NCI-H748 (cell line): ENCODE measurements around the gene GOSR1.
"Not testable (repeated sequence)": the region's sequence is repeated elsewhere in the genome, so short reads cannot be mapped to it uniquely, and the experiment has no call there.

Experiments used
- DNase-seq: peaks from one replicate; lab custom pipeline; 2025; ENCODE audit not compliant: unreplicated experiment; lab: John Stamatoyannopoulos, UW

Gene GOSR1

DNA sequence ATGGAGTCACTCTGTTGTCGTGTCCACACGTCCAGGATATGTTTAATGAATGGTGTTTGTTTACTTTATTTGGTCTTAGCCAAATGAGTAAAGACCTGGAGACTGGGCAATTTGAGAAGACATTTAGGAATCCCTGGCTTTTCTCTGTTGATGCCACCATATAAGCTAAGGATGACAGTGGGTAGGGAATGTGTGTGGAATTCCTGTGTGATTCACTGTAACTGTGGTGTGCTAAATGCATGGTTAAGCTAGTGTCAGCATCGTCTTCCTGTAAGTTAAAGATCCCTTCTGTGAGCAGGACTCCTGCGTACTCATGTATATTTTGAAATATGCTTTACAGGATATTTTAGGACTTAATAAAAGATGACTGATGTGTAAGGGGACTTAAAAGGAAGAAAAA lies 26.4 kb downstream of the GOSR1 start:
- DNase-seq, result no peak

DNA sequence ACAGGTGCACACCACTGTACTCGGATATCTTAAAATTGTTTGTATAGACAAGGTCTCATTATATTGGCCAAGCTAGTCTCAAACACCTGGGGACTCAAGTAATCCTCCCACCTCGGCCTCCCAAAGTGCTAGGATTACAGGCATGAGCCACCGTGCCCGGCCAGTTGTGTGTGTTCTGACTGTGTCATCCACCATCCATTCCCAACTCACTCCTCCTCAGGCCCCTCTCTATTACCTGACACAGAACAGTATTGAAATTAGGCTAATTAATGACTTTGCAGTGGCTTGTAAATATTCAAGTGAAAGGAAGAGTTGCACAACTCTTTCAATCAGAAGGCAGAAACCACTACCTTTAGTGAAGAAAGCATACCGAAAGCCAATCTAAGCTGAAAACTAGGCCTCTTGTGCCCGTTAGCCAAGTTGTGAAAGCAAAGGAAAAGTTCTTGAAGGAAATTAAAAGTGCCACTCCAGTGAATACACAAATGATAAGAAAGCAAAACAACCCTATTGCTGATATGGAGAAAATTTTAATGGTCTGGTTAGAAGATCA lies 28.7 kb downstream of the GOSR1 start:
- DNase-seq, result no peak

DNA sequence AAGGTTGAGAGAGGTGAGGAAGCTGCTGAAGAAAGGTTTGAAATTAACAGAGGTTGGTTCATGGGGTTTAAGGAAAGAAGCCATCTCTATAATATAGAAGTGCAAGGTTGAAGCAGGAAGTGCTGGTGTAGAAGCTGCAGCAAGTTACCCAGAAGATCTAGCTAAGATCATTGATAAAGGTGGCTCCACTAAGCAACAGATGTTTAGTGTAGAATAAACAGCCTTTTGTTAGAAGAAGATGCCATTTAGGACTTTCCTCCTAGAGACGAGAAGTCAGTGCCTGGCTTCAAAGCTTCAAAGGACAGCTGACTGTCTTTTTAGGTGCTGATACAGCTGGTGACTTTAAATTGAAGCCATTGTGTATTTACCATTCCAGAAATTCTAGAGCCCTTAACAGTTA lies 29.3 kb downstream of the GOSR1 start:
- DNase-seq, result no peak

DNA sequence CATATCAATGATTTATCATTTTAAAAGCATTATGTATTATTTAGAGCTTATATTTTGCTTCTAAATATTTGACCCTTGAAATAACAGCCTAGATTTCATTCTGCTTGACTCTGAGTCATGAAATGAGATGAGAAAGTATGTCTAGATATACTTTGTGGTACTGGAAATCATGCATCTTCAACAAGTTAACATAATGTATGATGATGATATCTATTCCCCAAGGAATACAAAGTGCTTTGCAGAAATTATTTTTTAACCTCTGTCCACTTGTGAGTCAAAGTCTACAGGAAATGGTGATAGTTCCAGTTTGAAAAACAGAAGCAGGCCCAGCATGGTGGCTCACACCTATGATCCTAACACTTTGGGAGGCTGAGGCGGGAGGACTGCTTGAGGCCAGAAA lies 36.1 kb downstream of the GOSR1 start:
- DNase-seq, result no peak

DNA sequence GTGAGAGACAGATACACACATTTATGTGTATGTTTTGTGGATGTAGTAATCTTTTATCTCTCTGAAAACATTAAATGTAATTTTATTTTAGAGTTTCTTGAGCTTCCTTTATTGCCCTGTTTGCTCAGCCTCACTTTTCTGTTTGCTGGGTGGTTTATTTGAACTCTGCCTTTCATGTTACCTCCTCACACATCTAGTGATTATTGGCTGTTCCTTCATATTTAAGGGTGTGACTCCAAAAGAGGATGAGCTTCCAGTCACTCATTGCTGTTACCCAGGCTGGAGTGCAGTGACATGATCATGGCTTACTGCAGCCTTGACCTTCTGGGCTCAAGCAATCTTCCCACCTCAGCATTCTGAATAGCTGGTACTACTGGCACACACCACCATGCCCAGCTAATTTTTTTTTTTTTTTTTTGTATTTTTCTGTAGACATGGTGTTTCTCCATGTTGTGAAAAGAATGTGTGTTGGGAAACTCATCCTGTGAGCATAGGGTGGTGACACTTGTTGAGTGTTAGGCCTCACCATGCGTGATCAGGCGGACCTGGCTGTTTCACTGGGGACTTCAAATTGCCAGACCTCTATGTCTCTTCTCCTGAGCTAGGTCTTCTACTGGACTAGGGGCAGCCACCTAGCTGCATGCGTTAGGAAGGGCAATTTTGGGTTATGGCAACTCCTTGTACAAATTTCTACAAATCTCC lies 37.8 kb downstream of the GOSR1 start:
- no peak for DNase-seq

DNA sequence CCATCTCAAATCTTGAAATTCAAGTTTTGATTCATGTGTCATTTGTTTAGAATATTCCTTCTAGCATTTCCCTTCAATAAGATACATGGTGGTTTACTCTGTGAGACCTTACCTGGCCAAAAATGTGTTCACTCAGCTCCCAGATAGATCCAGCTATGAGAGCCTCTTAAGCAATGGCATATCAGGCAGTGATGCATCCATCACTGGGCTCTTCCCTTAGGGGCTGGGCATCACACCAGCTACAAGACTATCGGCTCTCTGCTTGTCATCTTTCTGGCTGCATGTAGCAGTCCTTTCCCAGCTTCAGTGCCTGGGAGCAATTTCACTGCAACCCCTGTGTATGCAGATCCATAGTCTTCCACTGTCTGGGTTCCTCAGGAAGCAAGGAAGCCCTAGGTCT lies 40.6 kb downstream of the GOSR1 start:
- no peak for DNase-seq

DNA sequence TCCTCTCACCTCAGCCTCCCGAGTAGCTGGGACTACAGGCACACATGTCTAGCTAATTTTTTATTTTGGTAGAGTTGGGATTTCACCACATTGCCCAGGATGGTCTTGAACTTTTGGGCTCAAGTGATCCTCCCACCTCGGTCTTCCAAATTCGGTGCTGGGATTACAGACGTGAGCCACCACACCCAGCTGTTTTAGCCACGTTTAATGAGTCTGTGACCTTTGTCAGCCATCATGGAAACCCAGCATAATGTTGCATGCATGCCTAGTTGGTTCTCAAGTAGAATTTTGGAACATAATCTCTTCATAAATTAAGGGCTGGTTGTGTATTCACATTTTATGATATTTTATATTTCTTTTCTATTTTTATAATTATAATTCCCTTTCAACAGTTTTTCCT lies 42.0 kb downstream of the GOSR1 start:
- no peak for DNase-seq

DNA sequence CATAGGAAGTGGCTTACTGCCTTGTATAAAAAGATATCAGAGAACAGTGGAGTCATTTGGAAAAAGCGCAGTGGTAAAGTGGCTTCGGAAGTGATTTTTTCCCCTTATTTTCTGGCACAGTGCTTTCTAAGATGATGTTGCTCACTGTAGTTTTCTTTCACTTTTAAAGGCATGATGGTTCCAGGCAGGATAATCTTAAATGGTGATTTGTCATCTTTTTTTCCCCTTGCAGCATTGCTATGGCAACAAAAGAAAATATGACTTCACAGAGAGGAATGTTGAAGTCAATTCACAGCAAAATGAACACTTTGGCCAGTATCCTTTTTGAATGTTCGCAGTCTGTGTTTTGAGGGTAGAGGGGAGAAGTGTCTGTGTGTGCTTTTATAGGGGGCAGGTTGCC lies 42.5 kb downstream of the GOSR1 start:
- DNase-seq, result no peak

DNA sequence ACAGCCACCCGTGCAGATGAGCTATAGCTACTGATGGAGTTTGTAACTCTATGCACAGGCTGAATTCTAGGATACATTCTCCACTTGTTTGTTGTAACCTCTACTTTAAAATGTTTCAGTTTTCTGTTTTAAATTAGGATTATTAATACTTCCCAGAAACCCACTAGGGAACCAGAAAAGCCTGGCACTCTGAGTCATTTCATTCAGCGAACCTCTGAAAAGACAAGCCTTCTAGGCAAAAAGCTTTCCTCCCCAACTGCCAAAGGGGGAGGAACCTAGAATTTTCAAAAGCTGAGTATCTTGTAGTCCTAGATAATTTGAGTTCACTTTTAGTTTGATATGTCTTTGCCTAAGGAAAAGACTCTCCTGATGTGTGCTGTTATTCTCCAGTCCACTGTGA lies 43.2 kb downstream of the GOSR1 start:
- DNase-seq, result no peak

DNA sequence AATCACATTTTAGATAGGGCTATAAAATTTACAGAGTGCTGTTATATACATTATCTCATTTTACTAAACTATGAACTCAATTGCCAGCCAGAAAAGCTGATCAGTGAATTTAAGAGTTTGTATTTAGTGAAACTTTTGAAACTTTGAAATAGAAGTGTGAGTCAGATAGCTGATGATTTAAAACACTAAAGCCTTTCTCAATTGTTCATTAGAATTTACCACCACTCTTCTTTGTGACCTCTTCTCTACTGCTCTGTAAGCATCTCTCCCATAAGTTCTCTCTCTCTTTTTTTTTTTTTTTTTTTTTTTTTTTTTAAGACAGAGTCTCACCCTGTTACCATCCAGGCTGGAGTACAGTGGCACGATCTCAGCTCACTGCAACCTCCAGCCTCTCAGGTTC lies 43.7 kb downstream of the GOSR1 start:
- no peak for DNase-seq

DNA sequence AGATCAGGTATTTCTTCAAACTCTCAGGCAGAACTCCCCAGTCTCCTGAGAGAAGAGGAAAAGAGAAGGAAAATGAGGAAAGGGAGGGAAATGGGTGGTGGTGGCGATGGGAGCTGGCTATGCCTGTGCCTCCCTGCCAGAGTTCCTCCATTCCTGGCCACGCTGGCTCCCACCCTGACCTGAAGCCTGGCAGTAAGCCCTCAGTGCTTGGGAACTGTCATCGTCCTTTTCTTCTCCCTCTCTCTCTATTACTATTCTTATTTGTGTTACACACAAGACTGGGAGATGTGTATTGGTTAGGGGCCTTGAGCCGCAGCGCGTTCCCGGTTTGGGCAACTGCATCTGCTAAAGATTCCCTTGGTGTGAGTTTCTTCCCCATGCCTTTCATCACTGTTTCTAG lies 44.6 kb downstream of the GOSR1 start:
- DNase-seq, result no peak

DNA sequence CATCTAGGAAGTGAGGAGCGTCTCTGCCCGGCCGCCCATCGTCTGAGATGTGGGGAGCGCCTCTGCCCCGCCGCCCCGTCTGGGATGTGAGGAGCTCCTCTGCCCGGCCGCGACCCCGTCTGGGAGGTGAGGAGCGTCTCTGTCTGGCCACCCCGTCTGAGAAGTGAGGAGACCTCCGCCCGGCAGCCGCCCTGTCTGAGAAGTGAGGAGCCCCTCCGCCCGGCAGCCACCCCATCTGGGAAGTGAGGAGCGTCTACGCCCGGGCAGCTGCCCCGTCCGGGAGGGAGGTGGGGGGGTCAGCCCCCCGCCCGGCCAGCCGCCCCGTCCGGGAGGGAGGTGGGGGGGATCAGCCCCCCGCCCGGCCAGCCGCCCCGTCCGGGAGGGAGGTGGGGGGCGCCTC lies 46.0 kb downstream of the GOSR1 start:
- not testable (repeated sequence) for DNase-seq

DNA sequence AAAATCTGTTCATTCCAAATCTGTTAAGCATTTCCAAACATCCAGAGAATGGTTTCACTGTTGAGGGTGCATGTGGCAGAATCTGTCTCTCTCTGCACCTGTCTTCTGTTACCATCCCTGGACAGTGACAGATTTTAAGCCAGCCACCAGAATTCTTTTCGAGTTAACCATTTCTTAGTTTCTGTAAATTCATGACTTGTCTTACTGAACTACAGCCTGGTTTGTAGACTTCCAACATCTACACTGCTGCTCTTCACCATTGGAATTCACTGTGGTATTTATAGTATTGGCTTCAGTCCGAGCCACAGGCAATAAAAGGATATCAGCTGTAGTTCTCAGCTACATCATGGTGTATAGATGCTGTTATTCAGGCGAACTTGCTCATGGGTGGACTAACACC lies 47.6 kb downstream of the GOSR1 start:
- no peak for DNase-seq

DNA sequence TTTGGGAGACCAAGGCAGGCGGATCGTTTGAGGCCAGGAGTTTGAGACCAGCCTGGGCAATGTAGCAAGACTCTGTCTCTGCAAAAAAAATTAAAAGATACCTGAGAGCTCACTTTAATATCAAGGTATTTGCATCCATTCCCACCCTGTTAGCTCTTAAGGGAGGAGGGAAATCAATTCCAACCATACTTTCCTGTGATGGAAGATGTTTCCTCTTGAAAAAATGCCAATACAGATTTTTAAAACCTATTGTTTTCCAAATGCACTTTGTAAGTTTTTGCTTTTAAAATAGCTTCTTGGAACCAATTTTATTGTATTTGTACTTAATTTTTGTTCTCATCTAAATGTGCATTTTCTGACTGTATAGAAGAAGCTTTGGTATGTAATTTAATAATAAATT lies 49.2 kb downstream of the GOSR1 start:
- no peak for DNase-seq

DNA sequence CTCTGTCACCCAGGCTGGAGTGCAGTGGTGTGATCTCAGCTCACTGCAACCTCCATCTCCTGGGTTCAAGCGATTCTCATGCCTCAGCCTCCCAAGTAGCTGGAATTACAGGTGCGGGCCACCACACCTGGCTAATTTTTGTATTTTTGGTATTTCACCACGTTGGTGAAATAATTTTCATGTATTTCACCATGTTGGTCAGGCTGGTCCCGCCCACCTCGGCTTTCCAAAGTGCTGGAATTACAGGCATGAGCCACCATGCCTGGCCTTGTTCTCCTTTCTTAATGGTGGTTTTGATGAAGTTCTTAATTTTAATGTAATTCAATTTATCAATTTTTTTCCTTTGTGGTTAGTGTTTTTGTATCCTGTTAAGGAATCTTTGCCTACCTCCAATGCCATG lies 51.5 kb downstream of the GOSR1 start:
- not testable (repeated sequence) for DNase-seq

DNA sequence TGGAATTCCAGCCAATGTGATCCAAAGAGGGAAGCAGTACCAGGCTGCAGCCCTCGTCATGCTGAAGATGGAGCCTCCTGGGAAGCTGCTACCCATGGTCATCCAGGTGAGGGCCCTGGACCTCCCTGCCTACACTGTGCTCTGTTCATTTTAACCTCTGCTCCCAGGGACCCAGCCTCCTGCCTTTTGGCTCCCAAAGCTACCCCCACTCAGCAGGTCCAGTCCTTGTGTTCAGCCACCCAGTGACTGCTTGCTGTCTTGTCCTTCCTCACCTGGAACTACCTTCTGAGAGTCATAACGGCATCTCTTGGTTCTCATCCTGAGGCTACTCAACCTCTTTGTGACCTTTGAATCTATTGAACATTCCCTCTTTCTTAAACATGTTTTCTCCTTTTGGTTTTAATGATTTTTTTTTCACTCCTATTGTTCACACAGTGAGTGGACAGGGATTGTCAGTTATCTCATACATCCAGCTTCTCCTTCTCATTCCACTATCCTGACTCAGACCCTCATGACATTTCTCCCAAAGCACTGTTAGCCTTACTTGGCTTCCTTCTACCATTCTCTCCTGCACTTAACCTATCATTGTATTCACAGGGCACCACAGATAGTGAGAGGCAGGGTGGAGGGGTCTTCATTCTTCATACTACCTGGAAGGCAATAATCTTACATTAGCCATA lies 53.3 kb downstream of the GOSR1 start:
- no peak for DNase-seq

DNA sequence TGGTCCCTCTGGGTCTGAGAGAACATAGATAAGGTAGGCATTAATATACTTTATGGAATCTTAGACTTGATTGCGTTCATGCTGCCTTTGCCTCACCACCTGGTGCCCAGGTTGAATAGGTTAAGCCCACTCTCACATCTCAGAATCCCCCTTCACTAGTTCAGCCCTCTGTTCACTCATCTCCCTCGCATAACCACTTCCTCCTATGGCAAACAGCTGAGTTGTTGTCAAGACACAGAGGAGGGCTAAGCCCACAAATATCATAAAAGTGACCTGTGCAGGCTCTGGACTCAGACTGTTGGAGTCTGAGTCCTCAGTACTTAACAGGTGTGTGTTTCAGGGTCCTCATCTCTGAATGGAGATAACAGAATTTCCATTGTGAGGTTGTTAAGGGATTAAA lies 55.7 kb downstream of the GOSR1 start:
- DNase-seq, result no peak

DNA sequence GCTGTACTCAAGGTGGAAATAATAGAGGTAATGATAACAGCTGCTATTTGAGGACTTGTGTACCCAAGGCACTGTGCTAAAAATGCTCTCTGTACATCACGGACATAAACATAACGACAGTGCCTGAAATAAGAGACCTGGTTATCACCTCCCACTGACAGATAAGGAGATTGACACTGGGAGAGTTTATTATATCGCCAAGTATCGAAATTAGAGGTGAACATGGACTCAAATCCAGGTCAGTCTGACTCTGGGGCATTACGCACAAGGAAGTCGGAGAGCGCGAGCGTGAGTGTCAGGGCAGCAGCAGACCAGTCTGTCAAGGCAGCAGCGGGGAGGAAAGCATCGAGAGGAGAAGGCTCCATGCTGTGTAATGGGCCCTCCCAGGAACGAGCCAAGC lies 57.1 kb downstream of the GOSR1 start:
- peak; percentile 21 for DNase-seq

DNA sequence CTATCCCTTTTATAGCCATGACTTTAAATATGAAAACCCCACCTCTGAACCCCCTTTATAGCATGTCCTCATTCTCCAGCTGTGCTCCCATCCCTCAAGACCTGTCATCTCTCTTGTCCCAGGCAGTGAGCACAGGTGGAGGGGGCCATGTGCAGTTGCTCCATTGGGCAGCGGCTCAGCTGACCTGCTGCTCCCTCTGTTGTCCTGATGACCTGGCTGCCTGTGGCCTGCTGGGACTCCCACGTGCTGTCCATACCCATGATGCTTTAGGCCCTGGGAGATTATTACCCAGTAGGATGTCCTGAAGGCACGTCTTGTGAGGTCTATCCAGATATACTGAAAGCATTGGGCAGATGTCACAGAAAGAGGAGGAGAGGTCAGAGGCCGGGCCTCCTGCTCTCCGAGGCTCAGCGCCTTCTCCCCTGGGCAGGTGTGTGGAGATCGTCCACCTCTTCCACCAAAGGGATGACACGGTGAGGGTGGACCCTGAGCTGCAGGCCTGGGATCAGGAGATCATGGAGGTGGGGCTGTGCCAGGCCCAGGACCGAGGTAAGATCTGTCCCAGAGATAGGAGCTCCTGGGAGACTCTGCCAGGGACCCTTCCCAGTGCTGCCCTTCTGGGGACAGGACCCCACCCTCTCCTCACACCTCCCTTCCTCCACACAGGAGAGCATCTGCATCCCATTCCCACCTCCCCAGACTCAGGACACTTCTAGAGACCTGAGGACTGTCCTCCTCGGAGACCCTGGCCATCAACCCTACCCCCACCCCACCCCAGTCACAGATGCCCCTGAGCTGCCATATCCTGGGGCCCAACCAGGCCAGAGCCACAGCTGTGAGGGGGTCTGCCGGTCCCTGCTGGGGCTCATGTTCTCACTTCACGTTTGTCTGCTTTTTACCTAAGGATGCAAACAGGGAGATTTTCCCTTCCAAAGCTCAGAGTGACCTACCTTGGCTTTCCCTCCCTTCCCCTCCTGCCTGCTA lies 58.0 kb downstream of the GOSR1 start:
- no peak for DNase-seq

DNA sequence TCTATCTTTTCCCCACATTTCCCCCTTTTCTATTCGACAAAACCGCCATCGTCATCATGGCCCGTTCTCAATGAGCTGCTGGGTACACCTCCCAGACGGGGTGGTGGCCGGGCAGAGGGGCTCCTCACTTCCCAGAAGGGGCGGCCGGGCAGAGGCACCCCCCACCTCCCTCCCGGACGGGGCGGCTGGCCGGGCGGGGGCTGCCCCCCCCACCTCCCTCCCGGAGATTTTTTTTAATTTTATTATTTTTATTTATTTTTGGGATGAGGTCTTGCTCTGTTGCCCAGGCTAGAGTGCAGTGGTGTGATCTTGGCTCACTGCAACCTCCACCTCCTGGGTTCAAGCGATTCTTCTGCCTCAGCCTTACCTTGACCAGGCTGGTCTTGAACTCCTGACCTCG lies 59.6 kb downstream of the GOSR1 start:
- not testable (repeated sequence) for DNase-seq

DNA sequence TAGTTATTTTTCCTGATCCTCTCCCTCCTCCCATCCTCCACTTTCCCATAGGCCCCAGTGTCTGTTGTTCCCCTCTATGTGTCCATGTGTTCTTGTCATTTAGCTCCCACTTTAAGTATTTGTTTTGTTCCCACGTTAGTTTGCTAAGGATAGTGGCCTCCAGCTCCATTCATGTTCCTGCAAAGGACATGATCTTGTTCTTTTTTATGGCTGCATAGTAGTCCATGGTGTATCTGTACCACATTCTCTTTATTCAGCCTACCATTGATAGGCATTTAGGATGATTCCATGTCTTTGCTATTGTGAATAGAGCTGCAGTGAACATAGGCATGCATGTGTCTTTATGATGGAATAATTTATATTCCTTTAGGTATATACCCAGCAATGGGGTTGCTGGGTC lies 60.5 kb downstream of the GOSR1 start:
- not testable (repeated sequence) for DNase-seq

DNA sequence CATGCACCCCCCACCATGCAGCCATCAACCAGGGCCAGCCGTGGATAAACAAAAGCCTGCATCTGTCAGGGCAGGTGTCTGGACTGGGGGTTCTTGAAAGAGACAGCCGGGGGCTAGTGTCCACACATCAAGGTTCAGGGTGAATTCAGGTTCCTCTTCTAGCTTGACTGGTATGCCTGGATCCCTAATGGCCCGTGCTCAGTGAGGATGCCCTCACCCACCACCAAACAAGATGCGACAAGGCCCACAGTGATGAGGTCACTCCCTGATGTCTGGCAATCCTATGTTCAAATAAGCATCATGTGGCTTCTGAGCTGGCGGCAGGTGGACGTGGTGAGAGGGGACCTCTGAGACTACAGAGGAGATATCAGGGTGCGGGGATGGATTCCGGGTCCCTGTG lies 64.6 kb downstream of the GOSR1 start:
- DNase-seq, result no peak
